Measurements from ENCODE around the gene ITIH6.
A peak's percentile ranks its signal among the peaks of the same experiment; 100 is the strongest.
"Not testable (repeated sequence)": the region's sequence is repeated elsewhere in the genome, so short reads cannot be mapped to it uniquely, and the experiment has no call there.

The ITIH6 gene

GRCh38 chrX:54798137-54798536 lies at the start of gene ITIH6:
ITIH6 (minus strand) TSS chrX:54798255; CDS start chrX:54798210, 45 bp downstream.
- DNase-seq, result no peak

GRCh38 chrX:54847700-54848099 lies 49.6 kb upstream of the ITIH6 start:
- DNase-seq, result not testable (repeated sequence)

- no peak for DNase-seq
Observed at GRCh38 chrX:54843050-54843449, 45.0 kb upstream of the ITIH6 start.

- DNase-seq, result no peak
Observed at GRCh38 chrX:54842607-54843006, 44.6 kb upstream of the ITIH6 start.

GRCh38 chrX:54841184-54841874 lies 43.3 kb upstream of the ITIH6 start:
- not testable (repeated sequence) for DNase-seq

- DNase-seq, result no peak
Observed at GRCh38 chrX:54838583-54838982, 40.5 kb upstream of the ITIH6 start.

GRCh38 chrX:54826598-54826997 lies 28.5 kb upstream of the ITIH6 start:
- no peak for DNase-seq

- no peak for DNase-seq
Observed at GRCh38 chrX:54825716-54826438, 27.8 kb upstream of the ITIH6 start.

- no peak for DNase-seq
Observed at GRCh38 chrX:54824722-54825121, 26.7 kb upstream of the ITIH6 start.

GRCh38 chrX:54824195-54824594 lies 26.1 kb upstream of the ITIH6 start:
- DNase-seq, result no peak

- DNase-seq, result no peak
Observed at GRCh38 chrX:54821310-54821709, 23.3 kb upstream of the ITIH6 start.

GRCh38 chrX:54820737-54821136 lies 22.7 kb upstream of the ITIH6 start:
- no peak for DNase-seq

GRCh38 chrX:54819201-54819600 lies 21.1 kb upstream of the ITIH6 start:
- DNase-seq, result no peak

- no peak for DNase-seq
Observed at GRCh38 chrX:54818221-54818620, 20.2 kb upstream of the ITIH6 start.

GRCh38 chrX:54817220-54817820 lies 19.3 kb upstream of the ITIH6 start:
- DNase-seq, result no peak

- no peak for DNase-seq
Observed at GRCh38 chrX:54812306-54812705, 14.3 kb upstream of the ITIH6 start.

- DNase-seq, result no peak
Observed at GRCh38 chrX:54811301-54811885, 13.3 kb upstream of the ITIH6 start.

GRCh38 chrX:54810532-54810931 lies 12.5 kb upstream of the ITIH6 start:
- no peak for DNase-seq

GRCh38 chrX:54808605-54809483 lies 10.8 kb upstream of the ITIH6 start:
- DNase-seq, result peak; percentile 86

- DNase-seq, result peak; percentile 26
Observed at GRCh38 chrX:54808109-54808604, 10.1 kb upstream of the ITIH6 start.

- peak; percentile 28 for DNase-seq
Observed at GRCh38 chrX:54807524-54808108, 9.6 kb upstream of the ITIH6 start, which contains the start of gene MAGED2. MAGED2 (plus strand) TSS chrX:54807745; CDS start chrX:54809332, 1,587 bp downstream.

- DNase-seq, result no peak
Observed at GRCh38 chrX:54799046-54799445, 991 bp upstream of the ITIH6 start.
